ENCODE measurements around the gene KCNH5. TPM values are rescaled to one million over a fixed set of nuclear protein-coding genes. Genes with fewer than 3 reads are reported as not detected.

KCNH5 gene
- total RNA-seq, 1 experiment from 2014 or later = 1.4 TPM

- TF ChIP-seq, protein P1, sequence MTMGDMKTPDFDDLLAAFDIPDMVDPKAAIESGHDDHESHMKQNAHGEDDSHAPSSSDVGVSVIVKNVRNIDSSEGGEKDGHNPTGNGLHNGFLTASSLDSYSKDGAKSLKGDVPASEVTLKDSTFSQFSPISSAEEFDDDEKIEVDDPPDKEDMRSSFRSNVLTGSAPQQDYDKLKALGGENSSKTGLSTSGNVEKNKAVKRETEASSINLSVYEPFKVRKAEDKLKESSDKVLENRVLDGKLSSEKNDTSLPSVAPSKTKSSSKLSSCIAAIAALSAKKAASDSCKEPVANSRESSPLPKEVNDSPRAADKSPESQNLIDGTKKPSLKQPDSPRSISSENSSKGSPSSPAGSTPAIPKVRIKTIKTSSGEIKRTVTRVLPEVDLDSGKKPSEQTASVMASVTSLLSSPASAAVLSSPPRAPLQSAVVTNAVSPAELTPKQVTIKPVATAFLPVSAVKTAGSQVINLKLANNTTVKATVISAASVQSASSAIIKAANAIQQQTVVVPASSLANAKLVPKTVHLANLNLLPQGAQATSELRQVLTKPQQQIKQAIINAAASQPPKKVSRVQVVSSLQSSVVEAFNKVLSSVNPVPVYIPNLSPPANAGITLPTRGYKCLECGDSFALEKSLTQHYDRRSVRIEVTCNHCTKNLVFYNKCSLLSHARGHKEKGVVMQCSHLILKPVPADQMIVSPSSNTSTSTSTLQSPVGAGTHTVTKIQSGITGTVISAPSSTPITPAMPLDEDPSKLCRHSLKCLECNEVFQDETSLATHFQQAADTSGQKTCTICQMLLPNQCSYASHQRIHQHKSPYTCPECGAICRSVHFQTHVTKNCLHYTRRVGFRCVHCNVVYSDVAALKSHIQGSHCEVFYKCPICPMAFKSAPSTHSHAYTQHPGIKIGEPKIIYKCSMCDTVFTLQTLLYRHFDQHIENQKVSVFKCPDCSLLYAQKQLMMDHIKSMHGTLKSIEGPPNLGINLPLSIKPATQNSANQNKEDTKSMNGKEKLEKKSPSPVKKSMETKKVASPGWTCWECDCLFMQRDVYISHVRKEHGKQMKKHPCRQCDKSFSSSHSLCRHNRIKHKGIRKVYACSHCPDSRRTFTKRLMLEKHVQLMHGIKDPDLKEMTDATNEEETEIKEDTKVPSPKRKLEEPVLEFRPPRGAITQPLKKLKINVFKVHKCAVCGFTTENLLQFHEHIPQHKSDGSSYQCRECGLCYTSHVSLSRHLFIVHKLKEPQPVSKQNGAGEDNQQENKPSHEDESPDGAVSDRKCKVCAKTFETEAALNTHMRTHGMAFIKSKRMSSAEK (CRISPR knock-in tag; IDR thresholded peaks at IDR 0.05; ENCODE audit: borderline replicate concordance) = no peak
- TF ChIP-seq E2F1 (CRISPR knock-in tag; IDR thresholded peaks at IDR 0.05) (no peak), TP53 (CRISPR knock-in tag; IDR thresholded peaks at IDR 0.05) (no peak), ZNF671 (CRISPR knock-in tag; IDR thresholded peaks at IDR 0.05) (no peak), ZNF138 (CRISPR knock-in tag; conservative IDR thresholded peaks at IDR 0.05) (no peak)
- TF ChIP-seq, protein P2, sequence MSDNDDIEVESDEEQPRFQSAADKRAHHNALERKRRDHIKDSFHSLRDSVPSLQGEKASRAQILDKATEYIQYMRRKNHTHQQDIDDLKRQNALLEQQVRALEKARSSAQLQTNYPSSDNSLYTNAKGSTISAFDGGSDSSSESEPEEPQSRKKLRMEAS (CRISPR knock-in tag; IDR thresholded peaks at IDR 0.05) = no peak
- TF ChIP-seq, protein P3, sequence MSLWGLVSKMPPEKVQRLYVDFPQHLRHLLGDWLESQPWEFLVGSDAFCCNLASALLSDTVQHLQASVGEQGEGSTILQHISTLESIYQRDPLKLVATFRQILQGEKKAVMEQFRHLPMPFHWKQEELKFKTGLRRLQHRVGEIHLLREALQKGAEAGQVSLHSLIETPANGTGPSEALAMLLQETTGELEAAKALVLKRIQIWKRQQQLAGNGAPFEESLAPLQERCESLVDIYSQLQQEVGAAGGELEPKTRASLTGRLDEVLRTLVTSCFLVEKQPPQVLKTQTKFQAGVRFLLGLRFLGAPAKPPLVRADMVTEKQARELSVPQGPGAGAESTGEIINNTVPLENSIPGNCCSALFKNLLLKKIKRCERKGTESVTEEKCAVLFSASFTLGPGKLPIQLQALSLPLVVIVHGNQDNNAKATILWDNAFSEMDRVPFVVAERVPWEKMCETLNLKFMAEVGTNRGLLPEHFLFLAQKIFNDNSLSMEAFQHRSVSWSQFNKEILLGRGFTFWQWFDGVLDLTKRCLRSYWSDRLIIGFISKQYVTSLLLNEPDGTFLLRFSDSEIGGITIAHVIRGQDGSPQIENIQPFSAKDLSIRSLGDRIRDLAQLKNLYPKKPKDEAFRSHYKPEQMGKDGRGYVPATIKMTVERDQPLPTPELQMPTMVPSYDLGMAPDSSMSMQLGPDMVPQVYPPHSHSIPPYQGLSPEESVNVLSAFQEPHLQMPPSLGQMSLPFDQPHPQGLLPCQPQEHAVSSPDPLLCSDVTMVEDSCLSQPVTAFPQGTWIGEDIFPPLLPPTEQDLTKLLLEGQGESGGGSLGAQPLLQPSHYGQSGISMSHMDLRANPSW (CRISPR knock-in tag; conservative IDR thresholded peaks at IDR 0.05; ENCODE audit: low read depth) = no peak
Measured at GRCh38 chr14:62661818-62662217, 383.4 kb downstream of the KCNH5 start (continued).

DNA sequence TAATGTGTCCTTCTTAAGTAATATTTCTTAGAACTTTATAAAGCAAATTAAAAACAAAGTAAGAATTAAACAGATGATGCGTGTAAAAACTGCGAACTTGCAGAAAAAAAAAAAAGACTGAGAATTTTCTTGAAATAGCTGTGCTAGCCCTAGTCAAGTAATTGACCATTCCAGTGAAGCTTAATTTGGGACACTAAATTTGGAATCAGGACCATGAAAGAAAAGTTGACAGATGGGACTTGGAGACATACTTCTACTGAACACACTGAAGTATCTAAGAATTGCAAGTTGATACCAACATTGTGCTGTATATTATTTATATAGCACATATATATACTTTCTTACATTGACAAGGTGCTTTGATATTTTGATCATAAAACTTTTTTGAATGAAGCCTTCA lies 386.6 kb downstream of the KCNH5 start:
- no peak for TF ChIP-seq KAT7 (CRISPR knock-in tag; IDR thresholded peaks at IDR 0.05; ENCODE audit: borderline replicate concordance)
- TF ChIP-seq ESRRA (CRISPR knock-in tag; IDR thresholded peaks at IDR 0.05; ENCODE audit: borderline replicate concordance) = no peak
- no peak for TF ChIP-seq CREM (CRISPR knock-in tag; IDR thresholded peaks at IDR 0.05)
- TF ChIP-seq NR1H2 (CRISPR knock-in tag; IDR thresholded peaks at IDR 0.05) = no peak
- TF ChIP-seq ZNF219 (CRISPR knock-in tag; IDR thresholded peaks at IDR 0.05; ENCODE audit: borderline replicate concordance) = no peak
- no peak for TF ChIP-seq TEAD1 (CRISPR knock-in tag; IDR thresholded peaks at IDR 0.05)
- TF ChIP-seq ZNF121 (CRISPR knock-in tag; IDR thresholded peaks at IDR 0.05) = no peak
- TF ChIP-seq ZMAT4 (CRISPR knock-in tag; IDR thresholded peaks at IDR 0.05) = no peak
- Mint-ChIP-seq H3K4me3 (no peak overlapping the region), H3K36me3 (peaks cover 28% of the 10 kb centered on the region), H3K27ac (no peak overlapping the region), H3K9me3 (peaks cover 35% of the 10 kb centered on the region), H3K27me3 (ENCODE audit: low read depth) (peaks cover 40% of the 10 kb centered on the region), H3K4me1 (peaks cover 70% of the 10 kb centered on the region)
- DNase-seq (ENCODE audit: low spot score) (no peak), ATAC-seq (no peak)
- ChIA-PET POLR2A (no interaction called here), CTCF (no interaction called here)

DNA sequence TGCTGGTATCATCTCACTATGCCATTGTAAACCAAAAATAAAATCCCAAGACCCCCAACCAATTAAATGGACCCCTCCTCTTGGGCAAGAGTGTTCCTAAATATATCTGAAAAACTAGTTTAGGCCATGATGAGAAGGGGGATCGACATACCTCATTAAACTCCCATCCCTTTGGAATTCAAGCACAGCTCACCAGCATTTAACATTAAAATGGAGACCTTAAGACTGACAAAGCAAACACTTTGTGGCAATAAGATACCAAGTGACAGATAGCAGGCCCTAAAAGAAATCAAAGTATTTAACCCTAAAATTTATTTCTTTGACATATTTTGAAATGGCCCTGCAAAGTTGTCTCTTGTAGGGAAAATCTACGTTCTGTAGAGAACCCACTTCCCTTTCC lies 387.9 kb downstream of the KCNH5 start:
- DNase-seq (ENCODE audit: low spot score) (no peak), ATAC-seq (peak; percentile 83)
- TF ChIP-seq JAZF1 (CRISPR knock-in tag; IDR thresholded peaks at IDR 0.05) (no peak), ESRRA (CRISPR knock-in tag; IDR thresholded peaks at IDR 0.05; ENCODE audit: borderline replicate concordance) (no peak), ZNF423 (CRISPR knock-in tag; IDR thresholded peaks at IDR 0.05) (no peak), IRF2 (CRISPR knock-in tag; IDR thresholded peaks at IDR 0.05; ENCODE audit: borderline replicate concordance, low read depth) (no peak), PRRX2 (CRISPR knock-in tag; IDR thresholded peaks at IDR 0.05) (no peak), CDX4 (CRISPR knock-in tag; IDR thresholded peaks at IDR 0.05; ENCODE audit: borderline replicate concordance) (no peak), ATF1 (CRISPR knock-in tag; IDR thresholded peaks at IDR 0.05) (no peak), E2F1 (CRISPR knock-in tag; IDR thresholded peaks at IDR 0.05) (no peak)
- TF ChIP-seq, protein P2 (CRISPR knock-in tag; IDR thresholded peaks at IDR 0.05) = no peak

More for the DNA sequence above, 387.9 kb downstream of the KCNH5 start:
- peaks cover 28% of the 10 kb centered on the region for H3K36me3 Mint-ChIP-seq
- ChIA-PET CTCF (no interaction called here), POLR2A (no interaction called here)
- H3K27me3 Mint-ChIP-seq (ENCODE audit: low read depth) = peaks cover 34% of the 10 kb centered on the region
- peaks cover 35% of the 10 kb centered on the region for H3K9me3 Mint-ChIP-seq
- H3K27ac Mint-ChIP-seq = no peak overlapping the region
- H3K4me3 Mint-ChIP-seq = peak overlapping the region; percentile 32
- peaks cover 65% of the 10 kb centered on the region for H3K4me1 Mint-ChIP-seq
